HEK293T (cell line): ENCODE data around the gene FAM81A.

ENCODE experiments used
- CTBP1 ChIP-seq: fragments of 450-650 bp; IDR thresholded peaks from 2 replicates; pipeline ENCODE4 v1.6.1; 2016; ENCODE audit warnings: borderline replicate concordance
- ELF4 ChIP-seq: fragments of 450-650 bp; IDR thresholded peaks from 2 replicates; pipeline ENCODE4 v1.6.1; 2017; ENCODE audit warnings: antibody characterized with exemption
- FOXA1 ChIP-seq: fragments of 450-650 bp; IDR thresholded peaks from 2 replicates; pipeline ENCODE4 v1.6.1; 2016; ENCODE audit warnings: mild to moderate bottlenecking
- FOXK2 ChIP-seq: fragments of 450-650 bp; IDR thresholded peaks from 2 replicates; pipeline ENCODE4 v1.6.1; 2016; ENCODE audit warnings: mild to moderate bottlenecking
- FOXM1 ChIP-seq: fragments of 450-650 bp; IDR thresholded peaks from 2 replicates; pipeline ENCODE4 v1.6.1; 2017; ENCODE audit warnings: mild to moderate bottlenecking, borderline replicate concordance
- HDGF ChIP-seq: fragments of 450-650 bp; IDR thresholded peaks from 2 replicates; pipeline ENCODE4 v1.6.1; 2017; ENCODE audit warnings: antibody characterized with exemption, borderline replicate concordance
- L3MBTL2 ChIP-seq: fragments of 450-650 bp; conservative IDR thresholded peaks from 2 replicates; pipeline ENCODE4 v1.6.1; 2016; ENCODE audit warnings: mild to moderate bottlenecking
- LEF1 ChIP-seq: fragments of 450-650 bp; IDR thresholded peaks from 2 replicates; pipeline ENCODE4 v1.6.1; 2017; ENCODE audit warnings: mild to moderate bottlenecking, borderline replicate concordance
- NFRKB ChIP-seq: fragments of 450-650 bp; IDR thresholded peaks from 2 replicates; pipeline ENCODE4 v1.6.1; 2016; ENCODE audit warnings: mild to moderate bottlenecking, moderate library complexity
- SP1 ChIP-seq: fragments of 450-650 bp; IDR thresholded peaks from 2 replicates; pipeline ENCODE4 v1.6.1; 2017
- ZNF384 ChIP-seq: fragments of 450-650 bp; IDR thresholded peaks from 2 replicates; pipeline ENCODE4 v1.6.1; 2016

DNA sequence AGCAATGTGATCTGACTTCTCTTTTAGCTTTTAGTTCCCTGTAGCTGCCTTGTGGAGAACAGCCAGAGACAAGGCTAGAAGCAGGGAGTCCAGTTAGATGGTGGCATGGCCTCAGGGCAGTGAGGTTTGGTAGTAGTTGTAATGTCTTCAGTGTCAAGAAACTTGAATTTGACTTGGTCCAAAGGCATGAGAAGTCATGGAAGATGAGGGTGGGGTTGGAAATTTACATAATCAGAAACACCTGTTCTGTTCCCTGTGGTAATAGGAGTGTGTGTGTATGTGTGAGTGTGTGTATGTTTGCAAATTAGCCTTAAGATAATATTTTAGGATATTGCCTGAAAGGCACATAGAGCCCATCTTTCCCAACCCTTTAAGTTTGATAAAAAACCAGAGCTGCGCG is 118.4 kb downstream of the FAM81A start:
- no peak for TF ChIP-seq SP1
- no peak for TF ChIP-seq NFRKB
- TF ChIP-seq LEF1, result no peak
- no peak for TF ChIP-seq ELF4
- TF ChIP-seq ZNF384, result no peak
- no peak for TF ChIP-seq HDGF
- no peak for TF ChIP-seq FOXM1
- no peak for TF ChIP-seq L3MBTL2
- TF ChIP-seq FOXA1, result no peak
- TF ChIP-seq FOXK2, result no peak
- TF ChIP-seq CTBP1, result no peak
